ENCODE measurements around the gene HOXA4. TPM values are rescaled to one million over a fixed set of nuclear protein-coding genes. Genes with fewer than 3 reads are reported as not detected.
A peak's percentile ranks its signal among the peaks of the same experiment; 100 is the strongest.

HOXA4 gene
- total RNA-seq, 1 experiment from 2014 or later, result 2.0 TPM

DNA sequence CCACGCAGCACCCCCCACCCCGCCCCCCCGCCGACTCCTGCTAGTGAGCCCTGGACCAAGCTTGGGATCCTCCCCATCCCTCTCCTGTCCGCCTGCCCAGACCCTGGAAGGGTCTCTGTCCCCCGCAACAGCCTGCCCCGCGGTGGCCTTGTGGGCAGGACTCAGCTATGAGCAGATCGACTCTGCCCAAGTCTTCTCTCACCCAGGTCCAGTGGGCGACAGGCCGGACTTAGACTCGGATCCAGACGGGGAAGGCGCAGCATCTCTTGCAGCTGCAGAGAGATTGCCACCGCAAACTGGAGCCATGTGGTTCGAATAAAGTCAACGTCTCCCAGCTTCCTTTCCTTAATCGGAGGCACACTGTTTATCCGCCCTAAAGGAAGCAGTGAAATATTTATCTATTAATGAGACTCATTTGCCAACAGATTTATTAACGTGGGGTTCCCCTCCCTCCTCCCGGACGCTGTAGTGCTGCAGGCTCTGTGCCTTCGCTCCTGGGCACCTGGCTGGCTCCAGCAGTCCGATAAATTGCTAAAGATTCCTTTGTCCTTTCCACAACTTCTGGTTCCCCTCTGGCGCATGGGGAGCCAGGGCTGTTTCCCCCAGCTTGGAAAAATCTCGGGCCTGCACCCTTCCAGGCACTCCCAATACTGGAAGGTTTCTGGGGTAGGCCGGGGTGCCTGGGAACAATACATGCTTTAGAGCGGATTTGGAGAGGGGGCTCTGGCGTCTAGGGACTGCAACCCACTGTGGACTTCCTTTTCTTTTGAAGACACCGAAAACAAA lies 26.6 kb upstream of the HOXA4 start:
- no peak overlapping the region; the same call in 1 of the 2 replicates for H3K27ac ChIP-seq (ENCODE audit: low read depth, low read length)
- no peak for DNase-seq (ENCODE audit: low read depth, low spot score)
- no peaks in the 10 kb centered on the region for H3K27me3 ChIP-seq (ENCODE audit: insufficient read depth, low read length)
- intact Hi-C loops (cut with micrococcal nuclease), result no loop called here
- no peaks in the 10 kb centered on the region for H3K9me2 ChIP-seq (ENCODE audit: insufficient read depth)
- RAD21 ChIA-PET (ENCODE audit: low non-redundant PET in 1 of 2, low total read pairs in 2 of 2, uncharacterized antibody in 2 of 2, unreplicated experiment in 2 of 2), result interaction anchor here in 1 of 2 experiments (0.5 kb wide), 1 partner anchor 146 kb away, joined by 4 read pairs; no protein-coding TSS in a partner anchor
- H3K9ac ChIP-seq (ENCODE audit: low read length), result peak overlapping the region; percentile 94
- no TSS peak for BruUV-seq (replicated peaks)
- POLR2A ChIA-PET, result interaction anchor here (0.7 to 2.0 kb wide), 2 partner anchors 11 to 938 kb away, joined by 3 to 5 read pairs; no protein-coding TSS in a partner anchor
- ATAC-seq, result peak; percentile 3; the same call in 1 of the 2 replicates
- H3K36me3 ChIP-seq (ENCODE audit: control insufficient read depth in 1 of 2, insufficient read depth in 2 of 2, low read length in 2 of 2), result no peaks in the 10 kb centered on the region
- no peaks in the 10 kb centered on the region for H3K9me3 ChIP-seq (ENCODE audit: control insufficient read depth in 1 of 2, insufficient read depth in 1 of 2, low read depth in 1 of 2, low read length in 2 of 2)
- H2AFZ ChIP-seq (ENCODE audit: low read depth, low read length, poor library complexity, severe bottlenecking), result no peak overlapping the region
- TF ChIP-seq FOSL1 (IDR thresholded peaks at IDR 0.05; ENCODE audit: low read depth) (no peak), SIN3A (IDR thresholded peaks at IDR 0.05; ENCODE audit: low read depth) (no peak), EGR1 (IDR thresholded peaks at IDR 0.05; ENCODE audit: low read depth) (no peak), ZNF274 (IDR thresholded peaks at IDR 0.05; ENCODE audit: low read depth, low read length) (no peak), ZFX (IDR thresholded peaks at IDR 0.05) (no peak), CEBPB (IDR thresholded peaks at IDR 0.05; ENCODE audit: low read depth) (no peak), EZH2phosphoT487 (IDR thresholded peaks at IDR 0.05; ENCODE audit: borderline replicate concordance) (no peak), SP1 (IDR thresholded peaks at IDR 0.05; ENCODE audit: low read depth) (no peak), RAD21 (IDR thresholded peaks at IDR 0.05; ENCODE audit: low read depth) (no peak), POLR2A (IDR thresholded peaks at IDR 0.05; ENCODE audit: borderline replicate concordance, extremely low read depth, insufficient read depth, insufficient read length) (no peak), YY1 (IDR thresholded peaks at IDR 0.05; ENCODE audit: extremely low read depth, insufficient replicate concordance, low read depth, low read length) (no peak)
- TF ChIP-seq, protein P1, sequence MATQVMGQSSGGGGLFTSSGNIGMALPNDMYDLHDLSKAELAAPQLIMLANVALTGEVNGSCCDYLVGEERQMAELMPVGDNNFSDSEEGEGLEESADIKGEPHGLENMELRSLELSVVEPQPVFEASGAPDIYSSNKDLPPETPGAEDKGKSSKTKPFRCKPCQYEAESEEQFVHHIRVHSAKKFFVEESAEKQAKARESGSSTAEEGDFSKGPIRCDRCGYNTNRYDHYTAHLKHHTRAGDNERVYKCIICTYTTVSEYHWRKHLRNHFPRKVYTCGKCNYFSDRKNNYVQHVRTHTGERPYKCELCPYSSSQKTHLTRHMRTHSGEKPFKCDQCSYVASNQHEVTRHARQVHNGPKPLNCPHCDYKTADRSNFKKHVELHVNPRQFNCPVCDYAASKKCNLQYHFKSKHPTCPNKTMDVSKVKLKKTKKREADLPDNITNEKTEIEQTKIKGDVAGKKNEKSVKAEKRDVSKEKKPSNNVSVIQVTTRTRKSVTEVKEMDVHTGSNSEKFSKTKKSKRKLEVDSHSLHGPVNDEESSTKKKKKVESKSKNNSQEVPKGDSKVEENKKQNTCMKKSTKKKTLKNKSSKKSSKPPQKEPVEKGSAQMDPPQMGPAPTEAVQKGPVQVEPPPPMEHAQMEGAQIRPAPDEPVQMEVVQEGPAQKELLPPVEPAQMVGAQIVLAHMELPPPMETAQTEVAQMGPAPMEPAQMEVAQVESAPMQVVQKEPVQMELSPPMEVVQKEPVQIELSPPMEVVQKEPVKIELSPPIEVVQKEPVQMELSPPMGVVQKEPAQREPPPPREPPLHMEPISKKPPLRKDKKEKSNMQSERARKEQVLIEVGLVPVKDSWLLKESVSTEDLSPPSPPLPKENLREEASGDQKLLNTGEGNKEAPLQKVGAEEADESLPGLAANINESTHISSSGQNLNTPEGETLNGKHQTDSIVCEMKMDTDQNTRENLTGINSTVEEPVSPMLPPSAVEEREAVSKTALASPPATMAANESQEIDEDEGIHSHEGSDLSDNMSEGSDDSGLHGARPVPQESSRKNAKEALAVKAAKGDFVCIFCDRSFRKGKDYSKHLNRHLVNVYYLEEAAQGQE (IDR thresholded peaks at IDR 0.05; ENCODE audit: low read depth), result no peak
- TF ChIP-seq, protein P2, sequence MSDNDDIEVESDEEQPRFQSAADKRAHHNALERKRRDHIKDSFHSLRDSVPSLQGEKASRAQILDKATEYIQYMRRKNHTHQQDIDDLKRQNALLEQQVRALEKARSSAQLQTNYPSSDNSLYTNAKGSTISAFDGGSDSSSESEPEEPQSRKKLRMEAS (IDR thresholded peaks at IDR 0.05), result no peak
- peak overlapping the region; percentile 70 to 88 for H3K4me3 ChIP-seq (replicated peaks in 1 of 2; ENCODE audit: low read depth in 1 of 2, low read length in 2 of 2)
- no peaks in the 10 kb centered on the region for H4K20me1 ChIP-seq (ENCODE audit: insufficient read depth)
- CTCF ChIA-PET, result interaction anchor here (1.0 to 2.0 kb wide), 3 partner anchors 9 to 1265 kb away, joined by 3 to 12 read pairs (median 4); no protein-coding TSS in a partner anchor
- peaks cover 16 to 54% of the 10 kb centered on the region in 2 experiments for H3K4me1 ChIP-seq (ENCODE audit: control insufficient read depth in 1 of 2, insufficient read depth in 2 of 2, low read length in 2 of 2)
- H3K4me2 ChIP-seq (ENCODE audit: low read length), result peak overlapping the region; percentile 100
- peaks cover 18% of the 10 kb centered on the region for H3K79me2 ChIP-seq (ENCODE audit: insufficient read depth, low read length)
